H9 (cell line): ENCODE measurements around the gene STIM2. TPM values are rescaled to one million over a fixed set of nuclear protein-coding genes. Genes with fewer than 3 reads are reported as not detected.

Experiments
- DNase-seq: peaks from one replicate; pipeline ENCODE4 v3.0.0-alpha.2; 2017
- H2AFZ ChIP-seq: one replicate; pipeline ENCODE4 v1.6.1; 2013; ENCODE audit warnings: mild to moderate bottlenecking, low read length, control low read depth, moderate library complexity
- H2AK5ac ChIP-seq: 2 replicates; pipeline ENCODE4 v1.6.1; 2013; ENCODE audit warnings: low read length, control low read depth, mixed read lengths; ENCODE audit not compliant: insufficient read length
- H2BK120ac ChIP-seq: one replicate; pipeline ENCODE4 v1.6.1; 2013; ENCODE audit warnings: low read depth, mild to moderate bottlenecking, low read length, control low read depth, inconsistent platforms; ENCODE audit not compliant: poor library complexity, severe bottlenecking
- H2BK12ac ChIP-seq: 2 replicates; pipeline ENCODE4 v1.6.1; 2013; ENCODE audit warnings: low read length, control low read depth, mixed read lengths, low read depth; ENCODE audit not compliant: insufficient read length
- H2BK15ac ChIP-seq: 2 replicates; pipeline ENCODE4 v1.6.1; 2013; ENCODE audit warnings: low read depth, low read length, control low read depth
- H2BK20ac ChIP-seq: one replicate; pipeline ENCODE4 v1.6.1; 2013; ENCODE audit warnings: low read depth, mild to moderate bottlenecking, low read length, control low read depth, inconsistent platforms; ENCODE audit not compliant: poor library complexity, severe bottlenecking
- H2BK5ac ChIP-seq: 2 replicates; pipeline ENCODE4 v1.6.1; 2013; ENCODE audit warnings: low read length, control low read depth, mixed read lengths; ENCODE audit not compliant: insufficient read length
- H3K14ac ChIP-seq: 2 replicates; pipeline ENCODE4 v1.6.1; 2013; ENCODE audit warnings: low read length, control low read depth; ENCODE audit not compliant: insufficient read depth
- H3K18ac ChIP-seq: 2 replicates; pipeline ENCODE4 v1.6.1; 2013; ENCODE audit warnings: low read depth, mild to moderate bottlenecking, mixed read lengths, low read length, control low read depth; ENCODE audit not compliant: insufficient read length
- H3K23ac ChIP-seq: 2 replicates; pipeline ENCODE4 v1.6.1; 2013; ENCODE audit warnings: low read length, control low read depth, mixed read lengths, low read depth; ENCODE audit not compliant: insufficient read length
- H3K23me2 ChIP-seq: 2 replicates; pipeline ENCODE4 v1.6.1; 2013; ENCODE audit warnings: low read depth, mild to moderate bottlenecking, mixed read lengths, low read length, control low read depth; ENCODE audit not compliant: insufficient read length, poor library complexity, severe bottlenecking
- H3K27ac ChIP-seq: 2 replicates; pipeline ENCODE4 v1.5.1; 2013; ENCODE audit warnings: low read length, control low read depth, mixed read lengths, low read depth; ENCODE audit not compliant: insufficient read length
- H3K27me3 ChIP-seq: 2 replicates; pipeline ENCODE4 v1.6.1; 2013; ENCODE audit warnings: low read length, control low read depth, inconsistent platforms; ENCODE audit not compliant: insufficient read depth
- H3K4ac ChIP-seq: 2 replicates; pipeline ENCODE4 v1.6.1; 2013; ENCODE audit warnings: low read depth, mild to moderate bottlenecking, control low read depth, inconsistent platforms, low read length, moderate library complexity
- H3K4me1 ChIP-seq: 2 replicates; pipeline ENCODE4 v1.6.1; 2013; ENCODE audit warnings: low read length, control low read depth, inconsistent platforms; ENCODE audit not compliant: insufficient read depth
- H3K4me2 ChIP-seq: 2 replicates; pipeline ENCODE4 v1.6.1; 2013; ENCODE audit warnings: low read length, control low read depth, mixed read lengths; ENCODE audit not compliant: insufficient read length, insufficient read depth
- H3K56ac ChIP-seq: 2 replicates; pipeline ENCODE4 v1.6.1; 2013; ENCODE audit warnings: low read depth, mild to moderate bottlenecking, mixed read lengths, low read length, control low read depth; ENCODE audit not compliant: insufficient read length
- H3K79me1 ChIP-seq: 2 replicates; pipeline ENCODE4 v1.6.1; 2013; ENCODE audit warnings: low read depth, mild to moderate bottlenecking, moderate library complexity, low read length, control low read depth, inconsistent platforms; ENCODE audit not compliant: insufficient read depth, poor library complexity, severe bottlenecking
- H3K79me2 ChIP-seq: 2 replicates; pipeline ENCODE4 v1.6.1; 2013; ENCODE audit warnings: low read length, control low read depth, inconsistent platforms; ENCODE audit not compliant: insufficient read depth
- H3K9ac ChIP-seq: 2 replicates; pipeline ENCODE4 v1.6.1; 2013; ENCODE audit warnings: low read length, control low read depth, mixed read lengths; ENCODE audit not compliant: insufficient read length; ENCODE audit errors: extremely low read depth
- H3K9me3 ChIP-seq: one replicate; pipeline ENCODE4 v1.6.1; 2013; ENCODE audit warnings: low read depth, low read length, inconsistent platforms; ENCODE audit not compliant: control insufficient read depth
- H3T11ph ChIP-seq: one replicate; pipeline ENCODE4 v1.6.1; 2013; ENCODE audit warnings: mild to moderate bottlenecking, low read length, control low read depth, inconsistent platforms
- H4K20me1 ChIP-seq: one replicate; pipeline ENCODE4 v1.6.1; 2013; ENCODE audit not compliant: control insufficient read depth, insufficient read length, insufficient read depth
- H4K5ac ChIP-seq: 2 replicates; pipeline ENCODE4 v1.6.1; 2013; ENCODE audit warnings: low read depth, mild to moderate bottlenecking, mixed read lengths, low read length, control low read depth; ENCODE audit not compliant: insufficient read length
- H4K8ac ChIP-seq: replicated peaks from 2 replicates; pipeline ENCODE4 v1.6.1; 2013; ENCODE audit warnings: low read length, control low read depth, mixed read lengths, low read depth; ENCODE audit not compliant: insufficient read length
- H4K91ac ChIP-seq: 2 replicates; pipeline ENCODE4 v1.6.1; 2013; ENCODE audit warnings: low read depth, mild to moderate bottlenecking, moderate library complexity, mixed read lengths, low read length, control low read depth; ENCODE audit not compliant: insufficient read length
- H3K27ac Mint-ChIP-seq, 3 experiments: 2 replicates in 2 of 3; 3 replicates in 1 of 3; pipeline ENCODE4 v1.8.0; 2020 to 2021; ENCODE audit warnings: mixed read lengths in 3 of 3, mild to moderate bottlenecking in 1 of 3, moderate library complexity in 1 of 3
- H3K27me3 Mint-ChIP-seq: 2 replicates; pipeline ENCODE4 v1.8.0; 2021; ENCODE audit warnings: low read depth, mild to moderate bottlenecking, moderate library complexity, mixed read lengths
- H3K36me3 Mint-ChIP-seq, 3 experiments: 2 replicates in 2 of 3; 3 replicates in 1 of 3; pipeline ENCODE4 v1.8.0; 2020 to 2021; ENCODE audit warnings: low read depth in 3 of 3, mixed read lengths in 3 of 3; ENCODE audit not compliant: insufficient read depth in 1 of 3
- H3K4me1 Mint-ChIP-seq, 2 experiments: 2 replicates each; pipeline ENCODE4 v1.8.0; 2020; ENCODE audit warnings: mixed read lengths in 2 of 2
- H3K4me3 Mint-ChIP-seq, 2 experiments: 2 replicates in 1 of 2; 3 replicates in 1 of 2; pipeline ENCODE4 v1.8.0; 2020 to 2021; ENCODE audit warnings: mild to moderate bottlenecking in 2 of 2, mixed read lengths in 2 of 2, moderate library complexity in 1 of 2
- H3K9me3 Mint-ChIP-seq, 2 experiments: 2 replicates in 1 of 2; 3 replicates in 1 of 2; pipeline ENCODE4 v1.8.0; 2020; ENCODE audit warnings: mild to moderate bottlenecking in 2 of 2, mixed read lengths in 2 of 2, moderate library complexity in 1 of 2
- CTCF ChIP-seq: fragments of 200-600 bp; sonication (generic); conservative IDR thresholded peaks from 3 replicates; pipeline ENCODE4 v1.8.0; 2021; ENCODE audit warnings: antibody characterized with exemption, mild to moderate bottlenecking
- WGBS: extraction: QIAGEN DNeasy Blood & Tissue Kit; methylation state at CpG from one replicate; pipeline ENCODE4 v1.1.7; 2013; ENCODE audit warnings: missing lambda C conversion rate, low lambda C conversion rate, mixed read lengths; ENCODE audit not compliant: insufficient read length; ENCODE audit errors: extremely low coverage; 5-methylcytosine and 5-hydroxymethylcytosine counted together
- total RNA-seq: library from RNA; stranded (reverse); gene quantifications from 2 replicates; pipeline ENCODE4 v1.2.1, GENCODE V29; 2021

STIM2 gene
- total RNA-seq, 1 experiment from 2014 or later: 26.2 TPM

DNA sequence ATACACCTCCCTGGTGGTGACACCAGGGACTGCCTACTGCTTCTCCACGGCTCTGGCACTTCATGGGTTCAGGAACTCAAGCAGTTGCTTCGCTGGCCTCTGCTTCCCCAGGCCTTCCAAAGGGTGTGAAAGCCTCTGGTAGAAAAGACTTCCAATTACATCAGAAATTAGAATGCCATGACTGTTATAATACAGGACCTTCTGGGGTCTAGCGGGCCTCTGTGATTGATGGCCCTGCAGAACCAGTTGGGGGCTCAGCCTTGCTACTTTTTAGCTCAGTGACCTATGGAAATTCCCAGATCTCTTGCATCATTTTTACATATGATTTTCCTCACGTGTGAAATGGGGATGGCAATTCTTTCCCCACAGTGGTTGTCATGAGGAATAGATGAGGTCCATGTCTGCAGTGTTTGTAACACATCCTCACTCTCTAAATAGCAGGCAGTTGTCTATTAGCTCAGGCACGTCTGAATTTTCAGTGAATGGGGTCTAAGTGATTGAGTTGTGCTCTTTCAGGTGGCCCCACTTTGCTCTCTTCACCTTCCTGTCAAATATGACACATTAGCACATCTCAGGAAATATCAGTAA lies 198.3 kb downstream of the STIM2 start:
- Histone ChIP-seq H2BK5ac (no peak overlapping the region), H3K4me1 (peaks cover 5% of the 10 kb centered on the region; the same call in 1 of the 2 replicates), H3K27me3 (no peaks in the 10 kb centered on the region), H3K79me1 (no peaks in the 10 kb centered on the region), H3K9me3 (no peaks in the 10 kb centered on the region), H3K4ac (no peak overlapping the region), H3K79me2 (no peaks in the 10 kb centered on the region), H4K5ac (no peak overlapping the region), H3K27ac (no peak overlapping the region), H3K9ac (no peak overlapping the region), H3K18ac (no peak overlapping the region), H4K20me1 (no peaks in the 10 kb centered on the region), H3K4me2 (no peak overlapping the region), H2AK5ac (no peak overlapping the region), H2BK20ac (no peak overlapping the region), H3K23me2 (no peaks in the 10 kb centered on the region), H4K91ac (no peak overlapping the region), H2BK120ac (no peak overlapping the region), H2BK15ac (no peak overlapping the region), H3K23ac (no peak overlapping the region), H3K14ac (no peak overlapping the region), H4K8ac (no peak overlapping the region), H2AFZ (no peak overlapping the region), H3K56ac (no peak overlapping the region), H2BK12ac (no peak overlapping the region), H3T11ph (no peak overlapping the region)
- no CpG with 5 or more reads among the region's 5 CpGs for WGBS
- Mint-ChIP-seq H3K36me3 (no peaks in the 10 kb centered on the region), H3K27me3 (peaks cover 1% of the 10 kb centered on the region; the same call in 1 of the 2 replicates), H3K27ac (no peak overlapping the region), H3K4me1 (peaks cover 19 to 26% of the 10 kb centered on the region in 2 experiments), H3K9me3 (no peaks in the 10 kb centered on the region), H3K4me3 (no peak overlapping the region)
- TF ChIP-seq CTCF: no peak; the same call in 2 of the 3 replicates
- no peak for DNase-seq
